Measurements from ENCODE around the gene FIBP.

FIBP gene

DNA sequence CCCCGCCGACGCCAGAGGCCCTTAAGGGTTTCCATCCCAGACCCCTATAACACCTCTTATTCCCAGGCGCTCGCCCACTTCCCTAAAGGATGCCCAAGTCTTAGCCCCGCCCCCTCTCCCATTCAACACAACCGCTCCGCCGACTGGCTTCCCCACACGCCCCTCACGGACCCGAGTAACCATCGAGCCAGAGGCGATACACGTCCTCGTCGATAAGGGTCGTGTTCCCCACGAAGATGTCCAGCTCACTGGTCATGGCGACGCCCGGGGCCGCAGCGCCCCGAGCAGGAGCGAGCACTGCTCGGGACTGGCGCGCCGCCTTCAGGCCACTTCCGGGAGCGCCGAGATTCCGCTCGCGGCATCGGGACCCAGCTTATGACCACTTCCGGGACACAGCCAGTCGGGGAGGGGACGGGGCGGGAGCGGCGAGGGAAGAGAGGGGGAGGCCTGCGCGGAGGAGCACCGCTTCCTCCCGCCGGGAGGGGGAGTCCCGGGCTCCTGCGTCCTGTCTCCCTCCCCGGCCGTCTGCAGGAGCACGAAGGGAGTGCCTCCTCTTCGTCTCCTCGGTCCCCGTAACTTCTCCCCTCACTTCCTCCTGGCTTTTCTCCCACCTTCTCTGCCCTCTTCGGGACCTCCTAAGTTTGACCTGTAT lies at the start of gene FIBP:
FIBP (minus strand) TSS at position 309 of the 652 bp plus-strand sequence; CDS start at position 256, 53 bp downstream.
- peak; percentile 91 for DNase-seq

DNA sequence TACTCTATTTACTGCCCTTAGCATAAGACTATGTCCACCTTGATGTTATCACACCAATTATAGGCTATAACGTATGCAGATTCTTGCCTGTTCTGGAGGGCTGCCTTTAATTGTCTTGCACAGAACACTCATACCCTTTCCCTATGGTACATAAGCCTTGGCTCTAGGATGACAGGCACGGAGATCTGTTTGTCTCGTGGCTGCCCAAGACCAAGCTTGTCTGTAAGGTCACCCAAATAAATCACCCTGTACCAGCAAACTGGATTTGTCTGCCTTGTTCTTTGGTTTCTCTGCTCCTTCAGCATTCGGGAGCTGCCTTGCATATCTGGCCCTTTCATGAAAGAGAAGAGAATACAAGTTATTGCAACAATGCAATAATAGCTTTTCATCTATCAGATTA lies 49.5 kb upstream of the FIBP start:
- no peak for DNase-seq

GRCh38 chr11:65934014-65934413 lies 45.7 kb upstream of the FIBP start:
- DNase-seq = no peak

- DNase-seq = peak; percentile 62
Measured at GRCh38 chr11:65932558-65932919, 44.3 kb upstream of the FIBP start.

GRCh38 chr11:65931773-65932557 lies 43.7 kb upstream of the FIBP start:
- DNase-seq = no peak

DNA sequence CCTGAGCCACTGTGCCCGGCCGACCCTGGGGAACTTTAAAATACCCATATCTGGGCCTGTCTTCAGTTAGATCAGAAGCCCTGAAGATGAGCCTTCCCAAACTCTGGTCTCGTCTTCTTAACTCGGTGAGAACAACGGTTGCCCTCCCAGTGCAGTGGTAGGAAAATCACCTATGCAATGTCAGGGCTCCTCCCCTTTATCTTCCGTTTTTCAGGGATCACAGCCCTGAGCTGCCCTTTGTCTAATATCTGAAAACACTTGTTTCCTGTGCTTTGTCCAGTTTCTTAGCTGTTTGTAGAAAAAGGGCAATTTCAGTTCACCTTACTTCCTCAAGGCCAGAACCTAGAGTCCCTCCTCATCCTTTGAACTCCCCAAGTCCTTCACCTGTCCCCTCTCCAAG lies 40.4 kb upstream of the FIBP start:
- no peak for DNase-seq

GRCh38 chr11:65927904-65928397 lies 39.7 kb upstream of the FIBP start:
- DNase-seq = no peak

DNA sequence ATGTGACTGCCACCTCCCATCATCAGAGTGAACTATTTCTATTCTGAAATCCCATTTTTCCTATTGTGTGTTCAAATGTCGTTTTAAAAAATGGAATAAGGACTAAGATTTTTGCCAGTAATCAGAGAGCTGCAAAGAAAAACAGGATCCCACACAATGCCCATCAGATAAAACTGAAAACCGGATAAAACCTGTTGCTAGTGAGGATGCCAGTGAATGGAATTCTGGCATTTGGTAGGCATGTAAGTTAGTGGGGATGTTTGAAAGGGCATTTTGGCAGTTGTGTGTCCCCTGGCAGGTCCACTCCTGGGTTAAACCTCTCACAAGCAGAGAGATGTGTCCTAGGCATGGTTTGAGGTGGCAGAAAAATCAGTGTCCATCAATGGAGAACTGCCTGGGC lies 37.1 kb upstream of the FIBP start:
- no peak for DNase-seq

DNA sequence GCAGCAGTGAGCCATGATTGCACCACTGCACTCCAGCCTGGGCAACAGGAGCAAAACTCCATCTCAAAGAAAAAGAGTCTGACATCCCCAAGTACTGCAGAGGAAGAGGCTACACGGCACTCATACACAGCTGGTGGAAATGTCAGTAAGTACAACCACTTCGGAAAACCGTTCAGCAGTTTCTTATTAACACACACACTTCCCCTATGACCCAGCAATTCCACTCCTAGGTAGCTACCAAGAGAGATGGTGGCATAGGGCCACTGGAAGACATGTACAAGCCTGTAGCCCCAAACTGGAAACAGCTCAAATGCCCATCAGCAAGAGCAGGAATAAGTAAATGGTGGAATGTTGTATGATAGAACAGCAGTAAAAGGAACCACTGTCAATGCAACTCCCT lies 34.3 kb upstream of the FIBP start:
- DNase-seq = no peak

- no peak for DNase-seq
Measured at GRCh38 chr11:65921876-65922275, 33.6 kb upstream of the FIBP start.

DNA sequence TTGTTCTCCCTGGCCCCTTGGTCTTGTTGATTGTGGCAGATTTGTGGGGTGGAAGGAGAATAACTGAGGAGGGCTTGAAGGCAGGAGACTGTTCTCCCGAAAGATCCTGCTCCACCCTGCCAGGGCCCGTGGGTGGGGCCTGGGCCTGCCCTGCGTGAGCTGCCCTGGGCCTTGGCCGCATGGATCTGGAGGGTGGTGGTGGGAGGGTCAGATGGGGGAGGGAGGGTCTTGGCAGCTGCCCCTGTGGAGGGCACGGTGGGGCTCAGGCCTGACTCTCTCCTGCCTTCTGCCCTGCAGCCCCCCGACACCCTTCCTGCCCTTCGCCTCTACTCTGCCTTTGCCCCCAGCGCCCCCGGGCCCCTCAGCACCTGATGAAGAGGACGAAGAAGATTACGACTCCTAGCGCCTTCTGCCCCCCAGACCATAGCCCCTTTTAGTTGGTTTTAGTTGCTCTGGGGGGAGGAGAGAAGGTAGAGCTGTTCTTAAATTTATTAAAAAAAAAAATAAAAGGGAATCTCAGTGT lies 32.8 kb upstream of the FIBP start:
- no peak for DNase-seq

- DNase-seq = no peak
Measured at GRCh38 chr11:65920372-65920802, 32.1 kb upstream of the FIBP start.

DNA sequence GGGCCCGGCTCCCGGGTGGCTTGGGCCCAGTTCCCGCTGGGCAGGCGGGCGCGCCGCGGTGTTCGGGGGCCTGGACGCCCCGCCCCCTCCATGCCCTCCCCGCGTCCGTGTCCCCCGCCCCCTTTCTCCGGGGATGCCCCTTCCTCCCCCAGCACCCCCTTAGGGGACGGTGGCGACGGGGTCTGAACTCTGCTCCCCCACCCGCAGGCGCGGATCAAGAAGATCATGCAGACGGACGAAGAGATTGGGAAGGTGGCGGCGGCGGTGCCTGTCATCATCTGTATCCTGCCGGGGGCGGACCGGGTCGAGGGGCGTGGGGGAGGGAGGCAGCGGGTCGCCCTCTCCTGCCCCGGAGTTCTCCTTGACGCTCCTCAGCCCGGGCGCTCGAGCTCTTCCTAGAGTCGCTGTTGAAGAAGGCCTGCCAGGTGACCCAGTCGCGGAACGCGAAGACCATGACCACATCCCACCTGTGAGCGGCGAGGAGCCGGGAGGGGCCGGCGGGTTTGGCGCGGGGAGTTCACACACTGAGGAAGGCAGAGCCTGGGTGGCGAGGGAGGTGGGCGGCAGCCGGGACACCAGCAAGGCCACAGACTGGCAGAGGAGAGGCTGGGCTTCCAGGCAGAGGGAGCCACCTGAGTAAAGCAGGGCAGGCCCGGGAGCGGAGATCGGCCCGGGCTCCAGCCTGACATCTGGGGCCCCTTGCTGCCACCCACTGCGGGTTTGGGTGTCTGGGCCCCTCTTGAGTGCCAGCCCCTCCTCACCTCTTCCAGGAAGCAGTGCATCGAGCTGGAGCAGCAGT lies 31.5 kb upstream of the FIBP start:
- DNase-seq = no peak

DNA sequence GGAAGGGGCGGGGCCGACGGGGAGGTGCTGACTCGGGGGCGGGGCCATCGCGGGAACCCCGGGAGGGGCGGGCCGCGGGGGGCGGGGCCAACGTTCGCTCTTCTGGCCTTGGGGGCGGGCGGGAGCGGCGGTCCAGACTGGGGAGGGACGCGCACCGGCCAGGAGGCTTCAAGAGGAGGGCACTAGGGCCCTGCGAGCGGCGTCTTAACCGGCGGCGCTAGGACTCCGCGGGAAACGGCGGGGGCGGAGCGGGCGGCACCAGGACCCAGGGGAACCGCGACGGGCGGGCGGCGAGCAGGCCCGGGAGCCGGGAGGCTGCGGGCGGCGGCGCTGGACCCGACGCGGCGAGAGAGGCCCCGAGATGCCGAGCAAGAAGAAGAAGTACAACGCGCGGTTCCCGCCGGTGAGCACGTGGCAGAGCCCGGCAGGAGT lies 30.9 kb upstream of the FIBP start, which contains the start of gene DRAP1:
DRAP1 (plus strand) TSS at position 286 of the 432 bp plus-strand sequence; CDS start at position 362, 76 bp downstream.
- peak; percentile 97 for DNase-seq

GRCh38 chr11:65918211-65919140 lies 30.2 kb upstream of the FIBP start, which contains the start of gene C11orf68:
C11orf68 (minus strand) TSS chr11:65919062; CDS start chr11:65919031, 31 bp downstream.
- DNase-seq = no peak

DNA sequence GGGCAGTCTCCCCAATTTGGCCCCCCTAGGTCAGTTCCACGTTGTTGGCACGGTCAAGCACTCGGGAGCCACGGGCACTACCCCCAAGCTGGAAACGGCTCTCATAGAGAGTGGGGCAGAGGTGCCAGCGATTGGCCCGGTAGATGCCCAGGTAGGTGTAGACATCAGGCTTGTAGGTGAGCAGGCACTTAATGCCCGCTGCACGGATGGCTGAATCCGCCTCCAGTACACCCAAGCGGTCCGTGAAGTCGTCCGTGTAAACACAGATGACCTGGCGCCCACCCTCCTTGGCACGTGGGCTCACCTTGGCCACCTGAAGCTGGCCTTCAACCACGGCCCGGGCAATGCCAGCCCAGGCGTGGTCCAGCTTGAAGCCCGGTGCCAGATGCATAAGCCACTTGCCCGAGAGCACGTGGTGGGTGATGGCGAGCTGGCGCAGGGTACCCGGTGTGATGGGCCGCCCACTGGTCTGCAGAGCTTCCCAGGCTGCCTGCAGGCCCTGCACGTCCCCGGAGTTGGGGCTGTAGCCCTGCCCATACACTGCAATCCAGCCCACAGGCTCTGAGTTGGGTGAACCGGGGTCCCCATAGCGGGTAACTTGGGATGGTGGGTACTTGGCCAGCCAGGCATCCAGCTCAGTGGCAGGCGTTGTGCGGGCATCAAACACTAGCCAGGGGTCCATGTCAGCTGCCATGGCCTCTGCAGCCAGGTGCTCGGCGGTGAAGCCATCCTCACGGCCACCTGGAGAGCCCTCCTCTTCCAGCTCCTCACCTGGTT lies 29.4 kb upstream of the FIBP start:
- DNase-seq = no peak

DNA sequence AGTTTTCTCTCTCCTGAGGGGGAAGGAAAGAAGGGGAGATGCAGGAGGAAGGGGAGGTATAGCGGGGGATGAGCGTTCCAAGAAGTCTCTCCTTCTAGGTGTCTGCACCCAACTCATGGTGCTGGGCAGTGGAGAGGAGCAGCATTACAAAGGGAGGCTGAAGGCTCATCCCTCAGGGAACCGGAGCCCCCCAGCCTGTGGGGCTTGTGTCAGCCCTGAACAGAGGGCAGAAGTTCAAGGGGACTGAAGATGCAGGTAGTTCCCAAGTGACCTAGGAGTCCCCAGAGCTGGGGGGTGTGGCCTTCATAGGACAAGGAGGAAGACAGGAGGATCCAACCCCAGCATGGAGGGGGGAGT lies 28.8 kb upstream of the FIBP start:
- DNase-seq = no peak

GRCh38 chr11:65916391-65916790 lies 28.1 kb upstream of the FIBP start:
- no peak for DNase-seq

- DNase-seq = no peak
Measured at GRCh38 chr11:65915821-65916251, 27.6 kb upstream of the FIBP start.

DNA sequence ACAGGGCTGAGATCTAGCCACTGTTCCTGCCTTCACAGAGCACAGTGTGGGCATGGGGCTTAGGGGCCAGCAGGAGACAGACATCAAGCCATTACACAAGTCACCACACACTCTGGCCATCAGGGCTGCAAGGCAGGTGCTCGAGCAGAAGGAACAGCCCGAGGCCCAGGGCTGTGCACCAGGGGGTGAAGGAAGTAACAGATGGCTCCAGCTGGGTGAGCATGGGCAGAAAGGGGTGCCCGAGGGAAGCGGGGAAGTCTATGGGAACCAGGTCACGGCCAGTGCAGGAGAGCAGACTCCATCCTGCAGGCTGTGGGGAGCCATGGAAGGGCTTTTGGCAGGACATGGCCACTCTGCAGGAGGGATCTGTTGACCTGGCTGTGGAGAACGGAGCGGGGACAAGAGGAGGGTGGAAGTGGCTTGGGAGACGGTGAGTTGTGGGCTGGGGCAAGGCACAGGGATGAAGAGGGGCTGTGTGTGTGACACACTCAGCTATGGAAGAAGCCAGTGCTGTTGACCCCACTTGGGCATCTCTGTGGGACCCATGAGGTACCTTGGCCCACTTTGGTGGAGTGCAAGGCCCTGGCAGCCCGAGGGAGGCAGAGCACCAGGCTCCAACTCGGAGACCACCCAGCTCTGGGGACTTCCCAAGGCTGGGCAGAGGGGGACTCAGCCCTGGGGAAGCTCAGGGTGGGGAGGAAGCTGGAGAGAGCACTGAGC lies 27.0 kb upstream of the FIBP start:
- no peak for DNase-seq

All from NCI-H2227 treated with DMSO at 0.1 percent for 48 hours (cell line).